A549 (cell line): ENCODE data around the gene CRYBG2. TPM values are rescaled to one million over a fixed set of nuclear protein-coding genes. Genes with fewer than 3 reads are reported as not detected.

Source experiments
- ATAC-seq, 2 experiments: fragments of 200-7000 bp in 1 of 2; fragments of >200 bp in 1 of 2; cut with Nextera tagmentation in 1 of 2; cut with Tn5 transposase in 1 of 2; 3 replicates each; pipeline versions ENCODE4 v1.8.0 to v1.9.1; 2018 to 2020; ENCODE audit warnings: mild to moderate bottlenecking in 1 of 2, moderate library complexity in 1 of 2
- CTCF ChIA-PET: fragments of 300-600 bp; sonication (Branson Sonifier 250); formaldehyde crosslinking; extraction: SDS; loops from one replicate; lab custom pipeline; 2021; ENCODE audit warnings: antibody characterized with exemption, inconsistent platforms; lab: Yijun Ruan, JAX
- POLR2A ChIA-PET: fragments of 350-600 bp; formaldehyde crosslinking; extraction: SDS; loops from one replicate; lab custom pipeline; 2021; ENCODE audit warnings: antibody characterized with exemption, inconsistent platforms; lab: Yijun Ruan, JAX
- DNase-seq, 2 experiments: peaks; one replicate each; pipeline versions ENCODE4 v3.0.0 to v3.0.0-alpha.2; 2011 to 2016; ENCODE audit warnings: low read depth in 1 of 2, low spot score in 1 of 2
- FAIRE-seq: peaks from 2 replicates; lab custom pipeline; 2011; peaks lifted over from hg19 to GRCh38; lab: Jason Lieb, UNC
- H3K27ac ChIP-seq, 2 experiments: fragments of >200 bp; sonication (Bioruptor Twin); formaldehyde crosslinking; 3 replicates each; pipeline ENCODE4 v1.5.1; 2016 to 2017
- H3K4me1 ChIP-seq: fragments of >200 bp; sonication (Bioruptor Twin); formaldehyde crosslinking; 3 replicates; pipeline ENCODE4 v1.6.1; 2016
- H3K4me2 ChIP-seq: fragments of >200 bp; sonication (Bioruptor Twin); formaldehyde crosslinking; 3 replicates; pipeline ENCODE4 v1.6.1; 2016
- H3K4me3 ChIP-seq: fragments of >200 bp; sonication (Bioruptor Twin); formaldehyde crosslinking; 3 replicates; pipeline ENCODE4 v1.5.1; 2016
- H3K9me3 ChIP-seq: fragments of >200 bp; sonication (Bioruptor Twin); formaldehyde crosslinking; 3 replicates; pipeline ENCODE4 v1.6.1; 2016
- BCL3 ChIP-seq: fragments of >200 bp; sonication (Bioruptor Twin); formaldehyde crosslinking; IDR thresholded peaks from 3 replicates; pipeline ENCODE4 v1.6.1; 2016
- BHLHE40 ChIP-seq: IDR thresholded peaks from 2 replicates; pipeline ENCODE4 v1.6.1; 2012; ENCODE audit warnings: low read depth, low read length, inconsistent platforms
- CBX8 ChIP-seq: fragments of 200-600 bp; sonication (generic); IDR thresholded peaks from 2 replicates; pipeline ENCODE4 v1.6.1; 2016
- CHD2 ChIP-seq: fragments of 150-350 bp; IDR thresholded peaks from 2 replicates; pipeline ENCODE4 v1.6.1; 2014; ENCODE audit warnings: low read length; ENCODE audit not compliant: partially characterized antibody
- CHD4 ChIP-seq: fragments of 200-600 bp; sonication (generic); IDR thresholded peaks from 2 replicates; pipeline ENCODE4 v1.6.1; 2016; ENCODE audit warnings: antibody characterized with exemption, mild to moderate bottlenecking, borderline replicate concordance
- ESRRA ChIP-seq: fragments of 150-350 bp; IDR thresholded peaks from 2 replicates; pipeline ENCODE4 v1.6.1; 2014; ENCODE audit warnings: mild to moderate bottlenecking, low read length, borderline replicate concordance
- FOSL2 ChIP-seq, 2 experiments: fragments of 450-650 bp in 1 of 2; fragments of >200 bp in 1 of 2; sonication (Bioruptor Twin) in 1 of 2; formaldehyde crosslinking; IDR thresholded peaks; 2 replicates each; pipeline versions ENCODE4 v1.5.0 to v1.6.1; 2016 to 2020; ENCODE audit warnings: mild to moderate bottlenecking in 1 of 2, moderate library complexity in 1 of 2
- HOXB5 ChIP-seq: fragments of 250-450 bp; sonication (Bioruptor Pico); IDR thresholded peaks from 2 replicates; pipeline ENCODE4 v1.5.0; 2020; ENCODE audit warnings: mild to moderate bottlenecking, moderate library complexity
- NR3C1 ChIP-seq: fragments of >200 bp; sonication (Bioruptor Twin); formaldehyde crosslinking; IDR thresholded peaks from 3 replicates; pipeline ENCODE4 v1.6.1; 2017
- PBX3 ChIP-seq: IDR thresholded peaks from 2 replicates; pipeline ENCODE4 v1.6.1; 2012
- PHF8 ChIP-seq: fragments of 200-600 bp; sonication (generic); IDR thresholded peaks from 2 replicates; pipeline ENCODE4 v1.6.1; 2016; ENCODE audit warnings: low read depth, mild to moderate bottlenecking, antibody characterized with exemption, moderate library complexity, borderline replicate concordance
- RCOR1 ChIP-seq: fragments of 150-350 bp; IDR thresholded peaks from 2 replicates; pipeline ENCODE4 v1.6.1; 2014; ENCODE audit warnings: antibody characterized with exemption, low read length, low read depth
- REST ChIP-seq: fragments of 200-600 bp; sonication (generic); IDR thresholded peaks from 2 replicates; pipeline ENCODE4 v1.6.1; 2016; ENCODE audit warnings: antibody characterized with exemption, mild to moderate bottlenecking, moderate library complexity
- ZSCAN20 ChIP-seq: fragments of 250-450 bp; sonication (Bioruptor Pico); IDR thresholded peaks from 2 replicates; pipeline ENCODE4 v1.8.0; 2022; ENCODE audit warnings: mild to moderate bottlenecking, moderate library complexity
- WGBS: methylation state at CpG from one replicate; pipeline ENCODE4 v1.1.6; 2017; ENCODE audit errors: missing lambda C conversion rate; 5-methylcytosine and 5-hydroxymethylcytosine counted together
- polyA plus RNA-seq, 4 experiments: library from polyadenylated mRNA; depleted of rRNA in 3 of 4; stranded (reverse); fragments of >200 nt; fragmentation: RNase III in 1 of 4; extraction: RNeasy Plus Mini Kit Qiagen cat#74134 plus additional on column Dnase treatment in 1 of 4; gene quantifications; 2 replicates in 3 of 4; 3 replicates in 1 of 4; pipeline ENCODE4 v1.2.3, GENCODE V29; 2011 to 2017

Gene CRYBG2
- polyA plus RNA-seq, 2 of the 4 experiments (the other 2 are of a cell fraction), result 0.67 to 2.7 TPM

- TF ChIP-seq NR3C1, result no peak
- no peak for TF ChIP-seq FOSL2 (IDR thresholded peaks at IDR 0.05)
- TF ChIP-seq FOSL2 (CRISPR knock-in tag; IDR thresholded peaks at IDR 0.05), result 0 out of 2 replicates have a peak, but pooled peaks have one; percentile 11
- TF ChIP-seq, all 56 proteins: peak for 1
- Histone ChIP-seq H3K4me1 (peaks cover 8% of the 10 kb centered on the region; the same call in 1 of the 3 replicates), H3K4me3 (no peak overlapping the region), H3K4me2 (no peak overlapping the region), H3K27ac (no peak overlapping the region), H3K9me3 (no peaks in the 10 kb centered on the region)
- ChIA-PET POLR2A (no interaction called here), CTCF (interaction anchor here (0.9 to 8.1 kb wide), 3 partner anchors 9 to 87 kb away, joined by 3 to 85 read pairs (median 3); no protein-coding TSS in a partner anchor)
- WGBS, result 64% methylated on average over 5 of the region's 5 CpGs
- ATAC-seq (peak in 1 of 2 experiments; percentile 50; a peak in 2 of 6 replicates), DNase-seq (no peak), FAIRE-seq (no peak)
These were observed 18.1 kb upstream of the CRYBG2 start for GRCh38 chr1:26372039-26372438.

GRCh38 chr1:26370591-26371382 is 16.9 kb upstream of the CRYBG2 start:
- no peak for FAIRE-seq
- POLR2A ChIA-PET, result no interaction called here

GRCh38 chr1:26368486-26368885 is 14.6 kb upstream of the CRYBG2 start:
- no peak overlapping the region for H3K4me3 ChIP-seq
- H3K4me1 ChIP-seq, result peaks cover 9% of the 10 kb centered on the region; the same call in 1 of the 3 replicates
- ATAC-seq (no peak), FAIRE-seq (no peak), DNase-seq (no peak)
- no peak overlapping the region for H3K4me2 ChIP-seq
- no peaks in the 10 kb centered on the region for H3K9me3 ChIP-seq
- 84% methylated on average over 3 of the region's 3 CpGs for WGBS
- TF ChIP-seq HOXB5 (CRISPR knock-in tag) (no peak), CHD4 (no peak), BCL3 (no peak), RCOR1 (no peak), PHF8 (no peak), NR3C1 (no peak)
- POLR2A ChIA-PET, result no interaction called here
- H3K27ac ChIP-seq, result no peak overlapping the region
- CTCF ChIA-PET, result interaction anchor here (1.1 kb wide), 2 partner anchors 10 to 314 kb away, joined by 3 read pairs; no protein-coding TSS in a partner anchor

More at GRCh38 chr1:26370591-26371382, 16.9 kb upstream of the CRYBG2 start:
- TF ChIP-seq BHLHE40, result no peak
- TF ChIP-seq PBX3, result no peak
- no peak for TF ChIP-seq CHD4
- TF ChIP-seq ZSCAN20, result no peak
- no peak for TF ChIP-seq REST
- no peak for TF ChIP-seq CHD2
- no peak for TF ChIP-seq CBX8
- no peak for TF ChIP-seq ESRRA
- WGBS, result 59% methylated on average over 5 of the region's 6 CpGs
- CTCF ChIA-PET, result interaction anchor here (0.9 to 2.2 kb wide), 5 partner anchors 20 to 86 kb away, joined by 3 to 8 read pairs (median 3); no protein-coding TSS in a partner anchor
- Histone ChIP-seq H3K9me3 (no peaks in the 10 kb centered on the region), H3K4me2 (no peak overlapping the region), H3K27ac (no peak overlapping the region), H3K4me1 (peaks cover 6% of the 10 kb centered on the region; the same call in 1 of the 3 replicates), H3K4me3 (no peak overlapping the region)
- DNase-seq (no peak), ATAC-seq (no peak)
